Activated naive CD8-positive, alpha-beta T cell (primary cell): Measurements from ENCODE around the gene MEN1.
A peak's percentile ranks its signal among the peaks of the same experiment; 100 is the strongest.
"Not testable (repeated sequence)": the region's sequence is repeated elsewhere in the genome, so short reads cannot be mapped to it uniquely, and the experiment has no call there.

Experiments used
- H3K27ac Mint-ChIP-seq: one replicate; pipeline ENCODE4 v1.8.0; 2021; ENCODE audit warnings: mixed read lengths
- H3K27me3 Mint-ChIP-seq: one replicate; pipeline ENCODE4 v1.8.0; 2021; ENCODE audit warnings: mixed read lengths
- H3K36me3 Mint-ChIP-seq: one replicate; pipeline ENCODE4 v1.8.0; 2021; ENCODE audit warnings: mixed read lengths
- H3K4me1 Mint-ChIP-seq: one replicate; pipeline ENCODE4 v1.8.0; 2021; ENCODE audit warnings: low read depth, mixed read lengths
- H3K4me3 Mint-ChIP-seq: one replicate; pipeline ENCODE4 v1.8.0; 2021; ENCODE audit warnings: mild to moderate bottlenecking, mixed read lengths
- H3K9me3 Mint-ChIP-seq: one replicate; pipeline ENCODE4 v1.8.0; 2021; ENCODE audit warnings: low read depth, mixed read lengths

MEN1 gene

DNA sequence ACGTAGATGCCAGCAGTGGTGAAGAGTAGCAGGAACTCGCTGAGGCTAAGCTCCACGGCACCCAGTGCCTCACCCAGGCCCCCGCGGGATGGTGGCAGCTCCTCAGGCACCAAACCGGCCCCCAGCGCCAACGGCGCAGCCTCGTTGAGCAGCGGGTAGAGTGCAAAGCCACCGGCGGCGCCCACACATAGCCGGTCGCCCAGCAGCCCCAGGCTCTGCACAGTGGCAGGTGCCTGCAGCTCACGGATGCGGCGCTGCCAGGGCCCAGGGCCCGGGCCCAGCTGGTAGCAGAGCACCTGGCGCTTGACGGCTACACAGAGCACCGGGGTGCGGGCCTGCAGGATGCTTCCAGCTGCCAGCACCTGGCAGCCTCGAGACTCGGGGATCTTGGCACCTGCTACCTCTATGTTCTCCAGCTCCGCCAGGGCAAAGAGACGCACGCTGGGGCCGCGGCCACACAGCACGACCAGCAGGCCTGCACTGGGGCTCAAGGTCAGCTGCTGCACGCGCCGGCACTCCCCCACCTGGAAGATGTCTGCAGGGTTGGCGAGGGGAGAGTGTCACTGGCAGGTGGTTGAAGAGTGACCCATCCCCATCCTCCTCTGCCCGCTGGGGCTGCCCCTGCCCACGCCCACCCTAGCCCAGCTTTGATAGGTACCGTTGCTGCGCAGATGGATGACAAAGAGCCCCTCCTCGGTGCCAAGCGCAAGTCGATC, 19.3 kb upstream of the MEN1 start:
- H3K27ac Mint-ChIP-seq, result no peak overlapping the region
- H3K27me3 Mint-ChIP-seq, result no peaks in the 10 kb centered on the region
- no peaks in the 10 kb centered on the region for H3K4me1 Mint-ChIP-seq
- H3K4me3 Mint-ChIP-seq, result no peak overlapping the region
- H3K9me3 Mint-ChIP-seq, result no peaks in the 10 kb centered on the region
- peaks cover 7% of the 10 kb centered on the region for H3K36me3 Mint-ChIP-seq

DNA sequence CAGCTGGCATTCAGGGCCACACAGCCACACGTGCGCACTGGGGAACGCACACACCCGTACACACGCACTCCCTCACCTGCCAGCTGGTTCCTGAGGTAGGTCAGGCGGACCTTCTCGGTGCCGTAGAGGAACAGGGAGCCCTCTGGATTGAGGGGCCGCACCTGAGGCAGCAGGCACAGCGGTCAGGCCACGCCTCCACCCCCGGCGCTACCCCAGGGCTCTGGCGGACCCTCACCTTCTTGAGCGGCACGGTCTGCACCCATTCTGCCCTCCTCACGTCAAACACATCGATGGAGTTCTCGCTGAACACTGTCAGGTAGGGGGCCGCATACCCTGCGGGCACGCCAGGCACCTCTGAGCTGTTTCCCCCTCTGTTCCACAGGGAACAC, 17.1 kb upstream of the MEN1 start:
- Mint-ChIP-seq H3K4me1 (no peaks in the 10 kb centered on the region), H3K27ac (no peak overlapping the region), H3K4me3 (no peak overlapping the region), H3K9me3 (no peaks in the 10 kb centered on the region), H3K27me3 (no peaks in the 10 kb centered on the region), H3K36me3 (peaks cover 7% of the 10 kb centered on the region)

DNA sequence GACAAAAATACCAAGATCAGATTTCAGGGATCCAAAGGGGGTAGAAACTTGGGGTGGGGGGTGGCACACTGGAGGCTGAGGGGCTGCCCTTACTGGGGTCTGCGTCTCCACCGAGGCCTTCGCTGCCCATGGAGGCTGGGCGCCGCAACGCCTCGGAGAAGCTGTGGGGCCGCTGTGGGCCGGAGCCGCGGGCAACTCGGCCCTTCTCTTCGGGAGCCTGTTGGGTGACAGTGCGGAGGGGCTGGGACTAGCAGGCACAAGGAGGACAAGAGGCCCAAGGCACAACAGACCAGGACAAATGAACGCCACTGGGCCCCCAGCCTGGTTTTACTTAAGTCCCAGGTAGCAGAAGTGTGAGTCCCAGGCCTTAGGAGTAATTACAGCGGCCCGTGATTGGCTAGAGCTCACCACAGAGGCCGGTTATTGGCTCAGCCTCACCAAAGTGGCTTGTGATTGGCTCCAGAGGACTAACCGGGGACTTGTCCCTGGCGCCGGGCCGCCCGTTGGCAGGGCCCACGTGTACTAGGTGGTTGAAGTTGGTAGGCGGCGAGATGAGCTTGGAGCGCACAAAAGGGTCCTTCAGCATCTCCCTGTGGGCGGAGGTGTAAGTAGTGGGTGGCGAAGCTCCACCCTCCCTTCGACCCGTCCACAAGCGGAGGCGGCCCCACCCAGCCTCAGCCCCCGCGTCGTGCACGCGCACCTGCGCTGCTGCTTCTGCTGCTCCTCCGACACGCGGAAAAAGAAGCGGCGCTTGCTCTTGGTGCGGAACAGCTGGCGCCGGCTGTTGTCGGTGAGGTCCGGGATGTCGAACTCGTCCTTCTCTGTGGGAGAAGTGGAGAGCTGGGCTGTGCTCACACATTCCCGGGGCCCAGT, 16.5 kb upstream of the MEN1 start:
- Mint-ChIP-seq H3K36me3 (peaks cover 7% of the 10 kb centered on the region), H3K4me3 (no peak overlapping the region), H3K27me3 (no peaks in the 10 kb centered on the region), H3K4me1 (no peaks in the 10 kb centered on the region), H3K9me3 (no peaks in the 10 kb centered on the region), H3K27ac (no peak overlapping the region)

DNA sequence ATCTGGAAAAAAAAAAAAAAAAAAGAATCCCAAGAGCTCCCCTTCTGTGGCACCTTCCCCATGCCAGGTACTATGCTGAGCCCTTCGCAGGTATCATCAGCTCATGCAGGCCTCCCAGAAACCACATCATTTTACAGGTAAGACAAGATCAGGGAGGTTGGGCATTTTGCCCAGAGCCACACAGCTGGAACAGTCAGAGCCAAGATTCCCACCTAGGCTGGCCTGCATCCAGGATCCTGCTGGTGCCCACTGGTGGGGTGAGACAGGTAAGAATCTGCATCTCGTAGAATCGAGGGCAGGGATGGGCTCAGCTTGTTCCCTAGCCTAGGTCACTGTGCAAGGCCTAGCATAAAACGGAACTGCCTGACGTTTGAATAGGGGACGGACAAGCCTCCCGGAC, 15.7 kb upstream of the MEN1 start:
- H3K27me3 Mint-ChIP-seq, result no peaks in the 10 kb centered on the region
- H3K9me3 Mint-ChIP-seq, result no peaks in the 10 kb centered on the region
- no peaks in the 10 kb centered on the region for H3K4me1 Mint-ChIP-seq
- H3K36me3 Mint-ChIP-seq, result peaks cover 7% of the 10 kb centered on the region
- H3K4me3 Mint-ChIP-seq, result no peak overlapping the region
- H3K27ac Mint-ChIP-seq, result no peak overlapping the region

DNA sequence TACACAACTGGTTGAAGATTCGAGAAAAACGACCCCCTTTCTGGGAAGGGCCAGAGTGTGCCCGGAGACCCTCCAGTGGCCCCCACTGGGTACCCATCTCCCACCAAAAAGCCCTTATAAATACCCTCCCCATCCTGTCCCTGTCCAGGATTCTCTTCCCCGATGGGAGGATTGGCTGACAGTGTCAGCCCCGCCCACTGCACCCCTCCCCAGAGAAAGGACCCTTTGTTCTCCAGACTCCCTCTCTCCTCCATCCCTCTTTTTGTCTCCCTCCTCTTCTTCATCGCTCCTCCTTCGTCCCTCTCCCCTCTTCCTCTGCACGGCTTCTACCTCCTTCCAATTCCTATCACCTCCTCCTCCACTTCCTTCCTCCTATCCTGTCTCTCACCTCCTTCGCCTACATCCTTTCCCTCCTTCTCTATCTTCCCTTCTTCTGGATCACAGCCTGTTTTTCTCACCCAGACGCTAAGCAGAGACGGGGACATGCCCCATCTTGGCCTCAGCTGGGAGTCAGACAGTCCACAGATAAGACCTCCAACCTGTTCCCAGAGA, 13.3 kb upstream of the MEN1 start:
- Mint-ChIP-seq H3K27me3 (no peaks in the 10 kb centered on the region), H3K27ac (no peak overlapping the region), H3K4me3 (no peak overlapping the region), H3K9me3 (no peaks in the 10 kb centered on the region), H3K4me1 (no peaks in the 10 kb centered on the region), H3K36me3 (peaks cover 7% of the 10 kb centered on the region)

DNA sequence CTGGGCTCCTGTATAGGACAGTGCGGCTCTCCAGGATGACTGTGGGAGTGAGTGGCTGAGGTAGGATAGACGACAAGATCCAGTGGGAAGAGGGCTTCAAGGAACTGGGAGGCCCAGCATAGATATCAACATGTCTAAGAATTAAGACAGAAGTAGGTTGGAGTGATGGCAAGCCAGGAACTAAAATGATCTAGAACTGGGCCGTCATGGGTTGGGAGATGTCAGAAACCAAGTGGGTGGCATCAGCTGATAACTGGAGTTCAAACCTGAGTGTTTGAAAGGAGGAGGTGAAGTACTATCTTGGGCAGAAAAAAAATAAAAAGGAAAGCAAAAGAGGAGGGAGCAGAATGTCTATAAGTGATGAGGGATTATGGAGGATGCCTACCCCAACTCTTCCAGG, 7.1 kb upstream of the MEN1 start:
- H3K9me3 Mint-ChIP-seq, result no peaks in the 10 kb centered on the region
- no peaks in the 10 kb centered on the region for H3K27me3 Mint-ChIP-seq
- H3K4me3 Mint-ChIP-seq, result no peak overlapping the region
- H3K4me1 Mint-ChIP-seq, result no peaks in the 10 kb centered on the region
- no peaks in the 10 kb centered on the region for H3K36me3 Mint-ChIP-seq
- H3K27ac Mint-ChIP-seq, result no peak overlapping the region

DNA sequence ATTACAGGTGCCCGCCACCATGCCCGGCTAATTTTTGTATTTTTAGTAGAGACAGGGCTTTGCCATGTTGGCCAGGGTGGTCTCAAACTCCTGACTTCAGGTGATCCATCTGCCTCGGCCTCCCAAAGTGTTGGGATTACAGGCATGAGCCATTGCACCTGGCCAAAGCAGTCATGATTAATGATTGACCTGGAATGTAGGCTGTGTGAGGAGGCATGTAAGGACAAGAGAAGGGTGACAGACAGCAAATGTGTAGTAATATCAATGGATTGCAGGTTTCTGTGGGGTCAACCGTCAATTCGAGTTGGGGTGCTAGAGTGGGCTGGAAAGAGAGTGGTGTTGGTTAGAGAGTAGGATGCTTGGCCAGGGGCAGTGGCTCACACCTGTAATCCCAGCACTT, 5.1 kb upstream of the MEN1 start:
- H3K4me3 Mint-ChIP-seq, H3K36me3 Mint-ChIP-seq, H3K27ac Mint-ChIP-seq, H3K27me3 Mint-ChIP-seq, H3K4me1 Mint-ChIP-seq, H3K9me3 Mint-ChIP-seq: not testable (repeated sequence)

DNA sequence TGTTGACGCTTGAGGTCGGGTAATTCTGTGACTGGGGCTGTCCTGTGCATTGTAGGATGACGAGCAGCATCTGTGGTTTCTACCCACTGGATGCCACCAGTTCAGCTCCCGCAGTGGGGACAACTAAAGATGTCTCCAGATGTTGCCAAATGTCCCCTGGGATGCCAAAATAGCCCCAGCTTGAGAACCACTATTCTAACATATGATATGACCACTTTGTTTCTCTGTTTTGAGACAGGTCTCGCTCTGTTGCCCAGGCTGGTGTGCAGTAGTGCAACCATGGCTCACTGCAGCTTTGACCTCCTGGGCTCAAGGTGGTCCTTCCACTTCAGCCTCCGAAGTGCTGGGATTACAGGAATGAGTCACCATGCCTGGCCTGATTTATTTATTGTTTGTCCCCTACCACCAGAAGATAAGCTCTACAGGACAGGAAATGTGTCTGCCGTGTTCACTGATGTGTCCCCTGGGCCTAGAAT, 4.4 kb upstream of the MEN1 start:
- no peaks in the 10 kb centered on the region for H3K9me3 Mint-ChIP-seq
- H3K4me3 Mint-ChIP-seq, result no peak overlapping the region
- H3K27me3 Mint-ChIP-seq, result no peaks in the 10 kb centered on the region
- H3K36me3 Mint-ChIP-seq, result no peaks in the 10 kb centered on the region
- no peak overlapping the region for H3K27ac Mint-ChIP-seq
- peaks cover 7% of the 10 kb centered on the region for H3K4me1 Mint-ChIP-seq

DNA sequence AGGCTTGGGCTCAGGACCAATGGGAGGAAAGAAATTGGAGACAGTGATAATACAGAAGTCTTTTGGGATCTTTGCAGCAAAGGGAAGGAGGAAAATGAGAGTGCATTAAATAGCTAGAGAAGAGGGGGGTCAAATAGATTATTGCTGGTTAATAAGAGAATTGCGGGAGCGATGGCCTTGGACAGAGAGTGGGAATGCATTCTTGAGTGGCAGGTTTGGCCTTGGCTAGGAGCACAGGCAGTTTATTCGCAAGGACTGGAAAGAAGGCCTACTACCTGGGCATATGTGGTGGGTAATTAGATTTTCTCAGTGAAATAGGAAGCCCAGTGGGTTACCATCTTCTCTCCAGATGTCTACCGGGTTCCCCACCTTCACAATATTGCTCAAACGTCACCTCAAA, 3.5 kb upstream of the MEN1 start:
- peaks cover 13% of the 10 kb centered on the region for H3K4me1 Mint-ChIP-seq
- no peaks in the 10 kb centered on the region for H3K36me3 Mint-ChIP-seq
- no peaks in the 10 kb centered on the region for H3K9me3 Mint-ChIP-seq
- no peak overlapping the region for H3K4me3 Mint-ChIP-seq
- H3K27ac Mint-ChIP-seq, result no peak overlapping the region
- H3K27me3 Mint-ChIP-seq, result no peaks in the 10 kb centered on the region

DNA sequence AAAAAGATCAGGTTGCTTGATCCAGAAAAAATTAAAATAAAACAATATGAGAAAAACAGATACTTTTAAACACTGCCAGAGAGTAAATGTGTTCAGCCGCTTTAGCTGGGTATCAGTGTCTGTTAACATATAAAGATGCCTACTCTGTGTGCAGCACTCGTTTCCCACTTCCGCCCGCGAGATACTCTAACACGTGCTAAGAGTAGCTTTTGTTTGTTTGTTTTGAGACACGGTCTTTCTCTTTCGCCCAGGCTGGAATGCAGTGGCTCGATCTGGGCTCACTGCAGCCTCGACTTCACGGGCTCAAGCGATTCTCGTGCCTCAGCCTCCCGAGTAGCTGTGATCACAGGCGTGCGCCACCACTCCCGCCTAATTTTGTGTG, 531 bp upstream of the MEN1 start:
- no peaks in the 10 kb centered on the region for H3K27me3 Mint-ChIP-seq
- peaks cover 4% of the 10 kb centered on the region for H3K36me3 Mint-ChIP-seq
- peak overlapping the region; percentile 94 for H3K4me3 Mint-ChIP-seq
- H3K4me1 Mint-ChIP-seq, result peaks cover 27% of the 10 kb centered on the region
- H3K9me3 Mint-ChIP-seq, result no peaks in the 10 kb centered on the region
- H3K27ac Mint-ChIP-seq, result peak overlapping the region; percentile 91

DNA sequence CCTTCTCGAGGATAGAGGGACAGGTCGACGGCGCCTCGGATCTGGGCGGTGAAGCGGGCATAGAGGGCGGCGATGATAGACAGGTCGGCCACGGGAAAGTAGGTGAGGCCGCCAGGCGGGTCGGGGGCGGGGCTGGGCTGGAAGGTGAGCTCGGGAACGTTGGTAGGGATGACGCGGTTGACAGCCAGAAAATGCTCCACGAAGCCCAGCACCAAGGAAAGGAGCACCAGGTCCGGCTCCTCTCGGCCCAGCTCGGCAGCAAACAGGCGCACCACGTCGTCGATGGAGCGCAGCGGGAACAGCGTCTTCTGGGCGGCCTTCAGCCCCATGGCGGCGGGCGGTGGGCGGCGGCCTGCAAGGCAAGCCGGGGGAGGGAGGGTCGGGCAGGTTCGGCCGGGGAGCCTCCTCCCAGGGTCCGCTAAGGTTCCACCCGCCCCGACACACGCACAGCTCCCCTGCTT, 540 bp downstream of the MEN1 start:
- peaks cover 4% of the 10 kb centered on the region for H3K36me3 Mint-ChIP-seq
- no peaks in the 10 kb centered on the region for H3K9me3 Mint-ChIP-seq
- H3K4me3 Mint-ChIP-seq, result peak overlapping the region; percentile 94
- H3K27ac Mint-ChIP-seq, result peak overlapping the region; percentile 91
- H3K27me3 Mint-ChIP-seq, result no peaks in the 10 kb centered on the region
- peaks cover 27% of the 10 kb centered on the region for H3K4me1 Mint-ChIP-seq

DNA sequence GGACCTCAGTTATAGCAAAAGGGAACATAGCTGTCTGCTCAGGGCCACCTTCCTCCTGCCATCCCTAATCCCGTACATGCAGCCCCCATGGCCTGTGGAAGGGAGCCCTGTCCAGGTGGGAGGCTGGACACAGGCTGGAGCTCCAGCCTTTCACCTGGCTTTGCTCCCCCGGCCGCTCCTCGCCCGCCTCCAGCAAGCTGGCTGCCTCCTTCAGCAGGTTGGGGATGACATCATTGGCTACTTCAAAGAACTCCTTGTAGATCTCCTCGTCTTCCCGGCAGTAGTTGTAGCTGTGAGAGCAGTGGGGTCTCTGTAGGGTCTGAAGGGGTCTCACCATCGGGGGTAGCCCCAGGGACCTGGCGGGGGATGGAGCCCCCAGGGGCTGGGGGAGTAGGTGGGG, 4.9 kb downstream of the MEN1 start:
- H3K4me3 Mint-ChIP-seq, result peak overlapping the region; percentile 22
- peaks cover 4% of the 10 kb centered on the region for H3K36me3 Mint-ChIP-seq
- peaks cover 39% of the 10 kb centered on the region for H3K4me1 Mint-ChIP-seq
- H3K27me3 Mint-ChIP-seq, result no peaks in the 10 kb centered on the region
- H3K9me3 Mint-ChIP-seq, result no peaks in the 10 kb centered on the region
- no peak overlapping the region for H3K27ac Mint-ChIP-seq

DNA sequence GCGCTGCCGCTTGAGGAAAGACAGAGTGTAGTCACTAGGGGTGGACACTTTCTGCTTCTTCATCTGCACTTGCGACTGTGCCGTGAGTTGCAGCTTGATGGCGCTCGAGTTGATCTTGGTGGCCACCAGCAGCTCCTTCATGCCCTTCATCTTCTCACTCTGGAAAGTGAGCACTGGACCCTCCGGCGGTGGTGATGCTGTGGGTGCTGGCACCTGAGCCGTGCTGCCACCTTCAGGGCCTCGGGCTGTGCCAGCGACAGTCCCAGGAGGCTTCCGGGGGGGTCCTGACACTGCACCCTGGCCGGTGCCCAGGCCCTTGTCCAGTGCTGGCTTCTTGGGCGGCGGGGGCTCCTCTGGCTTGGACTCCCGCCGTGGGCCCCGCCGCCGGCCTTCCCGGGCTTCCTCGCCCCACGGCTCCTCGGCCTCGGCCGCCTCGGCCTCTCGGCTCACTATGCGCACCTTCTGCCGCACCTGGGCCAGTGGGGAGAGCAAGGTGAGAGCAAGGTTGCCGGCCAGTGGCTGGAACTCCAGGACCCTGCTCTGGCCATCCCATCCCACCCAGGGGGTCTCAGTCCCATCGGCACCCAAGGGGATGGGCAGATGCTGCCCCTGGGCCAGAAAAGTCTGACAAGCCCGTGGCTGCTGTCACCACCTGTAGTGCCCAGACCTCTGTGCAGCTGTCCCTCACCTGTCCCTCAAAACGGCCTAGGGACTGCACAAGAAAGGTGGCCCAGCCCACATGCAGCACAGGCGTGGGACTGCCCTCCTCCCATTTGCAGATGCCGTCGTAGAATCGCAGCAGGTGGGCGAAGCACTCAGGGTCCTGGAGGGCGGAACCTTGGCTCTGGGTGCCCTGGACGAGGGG, 5.8 kb downstream of the MEN1 start:
- Mint-ChIP-seq H3K36me3 (peaks cover 4% of the 10 kb centered on the region), H3K4me1 (peaks cover 37% of the 10 kb centered on the region)

DNA sequence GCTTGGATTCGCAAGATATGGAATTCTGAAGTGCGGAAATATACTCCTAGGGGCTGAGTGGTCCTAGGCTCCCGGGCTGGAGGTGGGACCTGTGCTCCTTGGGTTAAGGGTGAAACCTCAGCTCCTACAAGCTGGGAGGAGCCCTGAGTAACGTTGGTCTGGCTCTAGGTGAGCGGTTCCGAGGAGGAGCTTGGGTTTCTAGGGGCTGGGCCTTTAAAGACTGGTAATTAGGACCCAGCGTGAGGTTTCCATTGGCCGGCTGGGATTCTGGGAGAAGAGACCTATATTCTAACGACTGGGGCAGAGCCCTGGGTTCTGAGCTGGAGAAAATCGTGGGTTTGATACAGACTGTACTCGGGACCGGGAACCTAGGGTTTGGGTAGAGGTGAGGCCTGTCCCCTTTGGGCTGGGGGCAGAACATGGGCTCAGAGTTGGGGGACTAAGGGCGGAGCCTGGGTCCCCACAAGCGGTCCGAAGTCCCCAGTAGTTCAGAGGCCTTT, 6.5 kb downstream of the MEN1 start:
- Mint-ChIP-seq H3K4me3 (peak overlapping the region; percentile 89), H3K36me3 (peaks cover 4% of the 10 kb centered on the region), H3K4me1 (peaks cover 34% of the 10 kb centered on the region), H3K27me3 (no peaks in the 10 kb centered on the region), H3K9me3 (no peaks in the 10 kb centered on the region), H3K27ac (peak overlapping the region; percentile 89)

More for the DNA sequence above, 5.8 kb downstream of the MEN1 start:
- Mint-ChIP-seq H3K27ac (no peak overlapping the region), H3K4me3 (peak overlapping the region; percentile 89), H3K9me3 (no peaks in the 10 kb centered on the region), H3K27me3 (no peaks in the 10 kb centered on the region)
